T47D (cell line): ENCODE measurements around the gene NRCAM.

ENCODE experiments used
- DNase-seq, 2 experiments: peaks; one replicate each; pipeline versions ENCODE4 v3.0.0 to v3.0.0-alpha.2; 2011 to 2012; ENCODE audit warnings: low read depth in 1 of 2, low spot score in 1 of 2
- JUND ChIP-seq: IDR thresholded peaks from 2 replicates; pipeline ENCODE4 v1.6.1; 2012; ENCODE audit warnings: low read depth
- in situ Hi-C: cut with HindIII; loops from 2 replicates; pipeline ENCODE4 v1.10.0; 2016; ENCODE audit warnings: low sequenced_read_pairs, low pct_unique_long_range_greater_than_20kb

Gene NRCAM

DNA sequence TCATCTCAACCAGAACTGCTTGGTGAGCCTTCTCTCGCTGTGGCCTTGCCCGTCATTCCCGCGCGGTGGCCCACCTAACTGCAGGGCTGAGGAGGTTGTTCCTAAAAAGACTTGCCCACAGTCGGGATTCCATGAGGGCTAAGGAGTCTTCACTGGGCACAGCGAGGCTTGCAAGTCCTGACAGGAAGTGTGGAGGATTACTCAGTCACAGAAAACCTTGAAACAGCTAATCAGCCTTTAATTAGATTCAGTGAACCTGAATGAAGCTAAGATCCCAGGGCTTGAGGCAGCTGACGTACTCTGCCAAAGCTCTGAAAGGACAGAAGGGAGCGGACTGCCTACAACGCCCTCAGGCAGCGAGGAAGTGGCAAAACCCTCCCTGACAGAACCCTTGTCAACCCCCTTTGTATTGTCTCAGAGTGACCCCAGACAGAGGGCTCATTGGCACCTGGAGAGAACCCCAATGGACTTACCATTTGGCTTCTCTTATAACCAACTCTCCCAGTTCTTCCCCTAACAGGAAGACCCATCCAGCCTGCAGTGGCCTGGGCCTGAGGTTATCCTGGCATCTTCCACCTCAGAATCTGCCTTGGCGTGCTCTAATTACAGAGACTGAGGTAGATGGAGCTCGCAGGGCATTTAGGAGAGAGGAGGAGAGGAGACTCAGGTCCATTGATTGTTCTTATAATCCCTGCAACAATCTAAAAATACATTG lies 323.5 kb downstream of the NRCAM start:
- no peak for DNase-seq
- no peak for TF ChIP-seq JUND
- in situ Hi-C loops = no loop called here

GRCh38 chr7:108130261-108130660 lies 326.0 kb downstream of the NRCAM start, which contains the start of gene LAMB4:
Gene LAMB4, minus strand, starts transcription at chr7:108130361. Its CDS starts 7,197 bp downstream, at chr7:108123164.
- TF ChIP-seq JUND = no peak
- DNase-seq = no peak
- in situ Hi-C loops = no loop called here

DNA sequence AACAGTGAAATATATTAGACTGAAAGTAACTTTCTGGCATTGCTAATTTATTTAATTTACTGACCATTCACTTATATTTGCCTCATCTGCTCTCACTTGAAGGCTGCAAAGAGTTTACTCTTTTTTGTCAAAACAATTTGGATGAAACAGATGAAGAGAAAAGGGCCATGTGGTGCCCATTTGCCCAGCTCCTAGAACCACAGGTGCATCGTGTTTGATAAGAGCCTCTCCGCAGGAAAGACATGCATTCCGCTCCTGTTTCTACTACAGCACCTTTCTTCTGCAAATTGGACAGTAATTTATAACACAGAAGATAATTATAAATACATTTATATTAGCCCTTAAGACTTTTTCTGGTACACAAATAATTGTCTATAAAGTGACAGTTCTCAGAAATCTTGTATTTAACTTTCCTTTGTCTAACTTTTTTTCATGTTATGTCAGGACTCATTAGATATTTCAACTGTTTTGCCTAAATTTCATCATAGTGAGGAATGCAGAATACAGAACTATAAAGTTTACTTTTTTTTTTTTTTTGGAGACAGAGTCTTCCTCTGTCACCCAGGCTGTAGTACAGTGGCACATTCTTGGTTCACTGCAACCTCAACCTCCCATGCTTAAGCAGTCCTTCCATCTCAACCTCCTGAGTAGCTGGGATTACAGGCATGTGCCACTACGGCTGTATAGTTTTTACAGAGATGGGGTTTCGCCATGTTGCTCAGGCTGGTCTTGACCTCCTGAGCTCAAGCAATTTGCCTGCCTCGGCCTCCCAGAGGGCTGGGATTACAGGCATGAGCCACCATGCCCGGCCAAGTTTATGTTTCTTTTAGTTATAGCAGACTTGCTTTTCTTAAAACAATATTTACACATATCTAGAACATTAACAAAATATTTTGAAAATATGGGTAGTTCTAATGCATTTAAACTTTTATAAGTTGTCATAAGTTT lies 326.9 kb downstream of the NRCAM start:
- no peak for DNase-seq
- no peak for TF ChIP-seq JUND
- in situ Hi-C loops = no loop called here

DNA sequence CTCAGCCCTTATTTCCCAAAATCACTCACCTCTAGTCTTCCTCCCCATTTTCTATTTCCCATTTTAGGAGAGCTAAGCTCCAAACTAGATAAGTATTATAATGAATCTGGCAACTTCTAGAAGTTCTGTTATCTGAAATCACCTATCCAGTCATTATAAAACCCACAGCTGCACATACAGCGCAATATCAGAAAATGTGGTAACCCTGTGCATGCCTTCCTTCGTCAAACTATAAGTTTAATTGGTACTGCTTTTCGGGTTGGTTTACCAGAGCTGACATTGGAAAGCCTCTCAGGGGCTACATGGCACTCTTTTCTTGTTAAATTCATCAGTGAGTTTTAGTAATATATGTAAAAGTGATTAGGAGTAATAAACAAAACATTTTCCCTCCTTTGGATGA lies 327.7 kb downstream of the NRCAM start:
- no peak for TF ChIP-seq JUND
- no peak for DNase-seq
- in situ Hi-C loops = no loop called here

DNA sequence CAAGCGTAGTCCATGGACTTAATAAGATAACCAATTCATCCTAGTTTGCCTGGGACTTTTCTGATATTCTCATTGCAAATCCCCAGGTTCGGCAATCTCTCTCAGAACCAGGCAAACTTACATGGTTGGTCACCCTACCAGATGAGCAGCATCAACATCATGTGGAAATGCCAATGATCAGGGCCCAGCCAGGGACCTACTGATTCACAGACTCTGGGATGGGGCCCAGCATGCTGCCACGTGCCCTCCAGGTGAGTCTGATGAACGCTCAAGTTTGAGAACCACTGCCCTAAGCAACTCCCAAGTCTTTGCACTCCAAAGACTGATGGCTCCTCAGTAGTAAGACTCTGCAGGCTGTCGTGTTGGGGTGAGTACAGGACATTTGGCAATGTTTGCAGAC lies 328.8 kb downstream of the NRCAM start:
- DNase-seq = no peak
- TF ChIP-seq JUND = no peak
- in situ Hi-C loops = no loop called here

- no peak for DNase-seq
- no peak for TF ChIP-seq JUND
- in situ Hi-C loops = no loop called here
Measured at GRCh38 chr7:108124820-108125219, 331.4 kb downstream of the NRCAM start.

- no peak for DNase-seq
- no peak for TF ChIP-seq JUND
- in situ Hi-C loops = no loop called here
Measured at GRCh38 chr7:108122181-108122580, 334.1 kb downstream of the NRCAM start.

GRCh38 chr7:108120933-108121332 lies 335.3 kb downstream of the NRCAM start:
- in situ Hi-C loops = no loop called here
- DNase-seq = no peak
- TF ChIP-seq JUND = no peak

- in situ Hi-C loops = no loop called here
- TF ChIP-seq JUND = no peak
- no peak for DNase-seq
Measured at GRCh38 chr7:108120196-108120595, 336.0 kb downstream of the NRCAM start.

DNA sequence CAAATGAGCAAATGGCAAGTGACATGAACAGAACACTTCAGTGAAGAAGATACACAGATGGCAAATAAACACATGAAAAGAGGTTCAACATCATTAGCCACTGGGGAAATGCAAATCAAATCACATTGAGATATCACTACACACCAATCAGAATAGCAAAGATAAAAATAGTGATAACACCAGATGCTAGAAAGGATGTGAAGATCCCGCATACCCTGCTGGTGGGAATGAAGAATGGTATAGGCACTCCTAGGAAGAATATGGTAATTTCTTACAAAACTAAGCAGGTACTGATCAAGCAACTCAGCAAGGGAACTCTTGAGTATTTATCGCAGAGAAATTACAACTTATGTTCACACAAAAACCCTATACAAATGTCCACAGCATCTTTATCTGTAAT lies 337.3 kb downstream of the NRCAM start:
- DNase-seq = no peak
- in situ Hi-C loops = no loop called here

DNA sequence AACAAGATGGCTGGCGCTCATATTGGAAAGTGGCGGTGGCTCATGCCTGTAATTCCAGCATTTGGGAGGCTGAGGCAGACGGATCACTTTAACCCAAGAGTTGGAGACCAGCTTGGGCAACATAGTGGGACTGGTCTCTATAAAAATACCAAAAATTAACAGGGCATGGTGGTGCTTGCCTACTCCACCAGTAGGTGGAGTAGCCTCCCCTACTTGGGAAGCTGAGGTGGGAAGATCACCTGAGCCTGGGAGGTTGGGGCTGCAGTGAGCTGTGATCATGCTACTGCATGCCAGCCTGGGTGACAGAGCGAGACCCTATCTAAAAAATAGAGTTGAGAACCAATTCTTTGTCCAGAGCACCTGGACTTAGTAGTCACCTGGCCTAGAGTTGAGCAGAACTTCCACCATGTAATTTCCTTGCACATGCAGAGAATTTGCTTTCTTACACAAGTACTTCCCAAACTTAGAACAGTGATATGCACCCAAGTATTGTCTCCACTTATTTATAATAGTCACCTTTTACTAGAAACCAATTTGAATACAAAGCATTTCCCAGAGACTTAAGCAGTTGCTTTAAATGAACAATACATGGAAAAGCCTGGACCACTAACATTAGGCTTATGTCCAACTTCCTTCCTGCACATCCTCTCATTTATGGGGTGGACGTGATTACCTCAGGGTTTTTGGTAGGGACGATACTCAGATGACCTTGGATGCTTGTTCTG lies 342.0 kb downstream of the NRCAM start:
- in situ Hi-C loops = no loop called here
- TF ChIP-seq JUND = no peak
- DNase-seq = peak in 1 of 2 experiments; percentile 53

More for the DNA sequence above, 337.3 kb downstream of the NRCAM start:
- TF ChIP-seq JUND = no peak

DNA sequence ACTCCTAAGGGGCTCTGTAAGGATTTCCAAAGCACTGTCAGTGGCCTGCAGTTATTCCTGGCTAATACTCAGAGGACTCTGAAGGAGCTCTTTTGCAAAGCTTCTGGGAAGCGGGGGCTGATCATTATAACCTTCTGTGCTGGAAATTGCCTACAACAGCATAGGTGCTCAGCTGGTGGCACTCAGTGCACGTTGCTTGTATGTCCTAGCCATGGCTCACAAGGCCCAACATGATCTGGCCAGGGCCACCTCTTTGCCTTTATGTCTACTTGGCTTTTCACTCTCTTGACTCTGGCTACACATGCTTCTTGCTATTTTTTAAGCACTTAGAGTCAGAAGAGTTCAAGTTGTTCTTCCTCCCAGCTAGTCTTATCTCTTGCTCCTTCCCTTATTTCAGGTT lies 343.6 kb downstream of the NRCAM start:
- in situ Hi-C loops = no loop called here
- no peak for TF ChIP-seq JUND
- no peak for DNase-seq
